Activated gamma-delta T cell treated with Interleukin-2 at 50 U/mL for 16 hours (primary cell): ENCODE results near the gene PRKCB.

ENCODE experiments used
- DNase-seq: peaks from one replicate; pipeline ENCODE4 v3.0.0-alpha.2; 2020

The PRKCB gene

GRCh38 chr16:23945243-23945642 is 109.5 kb downstream of the PRKCB start:
- DNase-seq: no peak

- DNase-seq: no peak
These were observed 112.1 kb downstream of the PRKCB start for GRCh38 chr16:23947838-23948237.

- peak; percentile 68 for DNase-seq
These were observed 113.2 kb downstream of the PRKCB start for GRCh38 chr16:23948949-23949411.

- DNase-seq: peak; percentile 82
These were observed 114.0 kb downstream of the PRKCB start for GRCh38 chr16:23949630-23950290.

- no peak for DNase-seq
These were observed 114.6 kb downstream of the PRKCB start for GRCh38 chr16:23950291-23950894.

GRCh38 chr16:23950898-23951297 is 115.1 kb downstream of the PRKCB start:
- no peak for DNase-seq

- peak; percentile 30 for DNase-seq
These were observed 116.6 kb downstream of the PRKCB start for GRCh38 chr16:23952128-23952970.

- no peak for DNase-seq
These were observed 117.2 kb downstream of the PRKCB start for GRCh38 chr16:23952971-23953300.

GRCh38 chr16:23953476-23953875 is 117.7 kb downstream of the PRKCB start:
- DNase-seq: no peak

GRCh38 chr16:23955088-23955487 is 119.3 kb downstream of the PRKCB start:
- no peak for DNase-seq

- DNase-seq: no peak
These were observed 121.5 kb downstream of the PRKCB start for GRCh38 chr16:23957287-23957686.

GRCh38 chr16:23959072-23959751 is 123.4 kb downstream of the PRKCB start:
- no peak for DNase-seq

- no peak for DNase-seq
These were observed 123.9 kb downstream of the PRKCB start for GRCh38 chr16:23959752-23960072.

GRCh38 chr16:23960081-23960885 is 124.5 kb downstream of the PRKCB start:
- DNase-seq: no peak

GRCh38 chr16:23962001-23962400 is 126.2 kb downstream of the PRKCB start:
- DNase-seq: no peak

- DNase-seq: no peak
These were observed 128.4 kb downstream of the PRKCB start for GRCh38 chr16:23964136-23964535.

GRCh38 chr16:23965137-23965733 is 129.5 kb downstream of the PRKCB start:
- no peak for DNase-seq

GRCh38 chr16:23966597-23967394 is 131.0 kb downstream of the PRKCB start:
- no peak for DNase-seq

- no peak for DNase-seq
These were observed 132.0 kb downstream of the PRKCB start for GRCh38 chr16:23967775-23968174.

- DNase-seq: no peak
These were observed 132.4 kb downstream of the PRKCB start for GRCh38 chr16:23968176-23968575.
